ENCODE results near the gene WFDC1.
A peak's percentile ranks its signal among the peaks of the same experiment; 100 is the strongest.

WFDC1 gene, protein sequence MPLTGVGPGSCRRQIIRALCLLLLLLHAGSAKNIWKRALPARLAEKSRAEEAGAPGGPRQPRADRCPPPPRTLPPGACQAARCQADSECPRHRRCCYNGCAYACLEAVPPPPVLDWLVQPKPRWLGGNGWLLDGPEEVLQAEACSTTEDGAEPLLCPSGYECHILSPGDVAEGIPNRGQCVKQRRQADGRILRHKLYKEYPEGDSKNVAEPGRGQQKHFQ

DNA sequence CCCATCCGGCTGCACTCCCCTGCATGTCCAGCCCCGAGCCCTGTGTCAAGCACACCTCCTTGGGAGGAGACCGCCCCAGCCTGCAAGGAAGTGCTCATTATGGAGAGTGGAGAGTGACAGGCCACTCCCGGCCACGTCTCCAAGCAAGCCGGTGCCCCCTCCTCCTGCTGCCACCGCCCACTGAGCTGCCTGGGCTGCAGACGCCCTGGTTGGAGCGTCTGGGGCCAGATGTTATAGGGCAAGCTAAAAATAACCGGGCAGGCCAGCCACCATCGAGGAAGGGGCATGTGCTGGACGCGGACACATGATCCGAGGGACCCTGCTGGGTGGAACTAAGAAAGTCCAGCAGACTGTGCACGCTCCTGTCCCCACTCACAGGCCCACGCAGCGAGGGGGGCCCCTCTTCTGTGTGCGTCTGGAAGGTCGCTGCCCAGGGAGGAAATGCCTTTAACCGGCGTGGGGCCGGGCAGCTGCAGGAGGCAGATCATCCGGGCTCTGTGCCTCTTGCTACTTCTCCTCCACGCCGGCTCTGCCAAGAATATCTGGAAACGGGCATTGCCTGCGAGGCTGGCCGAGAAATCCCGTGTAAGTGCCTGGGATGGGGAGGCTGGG is at the start of gene WFDC1:
Gene WFDC1 (plus strand): TSS at position 348 of the 612 bp plus-strand sequence. CDS start 94 bp downstream, at position 442.
- no peak within 1 kb of the TSS; the same call in 1 of the 2 replicates for H3K4me3 ChIP-seq (ENCODE audit: low read depth, low read length)
- H3K9me3 ChIP-seq (ENCODE audit: control insufficient read depth, insufficient read depth, low read depth, low read length): no peaks in the 10 kb centered on the region
- H3K9ac ChIP-seq (ENCODE audit: low read length): peak within 1 kb of the TSS; percentile 28
- H3K27ac ChIP-seq (ENCODE audit: low read depth, low read length): no peak within 1 kb of the TSS
- H3K36me3 ChIP-seq (ENCODE audit: control insufficient read depth, insufficient read depth, low read length): no peaks in the 10 kb centered on the region
- peaks cover 12% of the 10 kb centered on the region for H3K27me3 ChIP-seq (ENCODE audit: control insufficient read depth, insufficient read depth, low read length)
- peaks cover 41% of the 10 kb centered on the region for H3K4me1 ChIP-seq (ENCODE audit: control insufficient read depth, insufficient read depth, low read length)

DNA sequence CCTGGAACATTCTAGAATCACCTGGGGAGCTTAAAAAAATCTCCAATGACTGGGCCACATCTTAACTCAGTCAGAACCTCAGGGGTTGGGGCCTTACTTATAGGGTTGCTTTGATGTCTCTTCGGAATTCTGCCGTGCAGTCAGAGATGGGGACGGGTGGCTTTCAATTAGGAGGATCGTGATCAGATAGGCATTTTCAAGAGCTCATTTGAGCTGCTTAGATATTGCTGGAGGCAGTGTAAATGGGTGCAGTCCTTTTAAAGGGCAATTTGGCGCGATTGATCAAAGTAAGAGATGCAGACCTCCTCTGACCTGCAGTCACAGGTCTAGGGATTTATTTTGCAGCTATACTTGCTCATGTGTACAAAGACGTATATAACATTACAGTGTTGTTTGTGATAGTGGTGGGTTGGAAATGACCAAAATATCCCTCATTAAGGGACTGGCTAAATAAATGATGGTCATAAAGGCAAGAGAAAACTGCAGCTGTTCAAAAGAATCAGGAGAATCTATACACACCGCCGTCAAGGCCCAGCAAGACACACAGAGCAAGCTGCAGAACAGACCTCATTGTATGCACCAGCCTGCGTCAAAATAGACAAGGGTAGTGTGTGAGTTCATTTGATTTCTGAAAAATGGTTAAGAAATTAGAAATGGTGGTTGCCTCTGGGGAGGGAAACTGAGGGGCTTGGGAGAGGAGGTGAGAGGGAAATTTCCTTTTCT is 48.6 kb upstream of the WFDC1 start:
- Histone ChIP-seq H3K9me3 (ENCODE audit: control insufficient read depth, insufficient read depth, low read depth, low read length) (no peaks in the 10 kb centered on the region; the same call in 1 of the 2 replicates), H3K4me1 (ENCODE audit: control insufficient read depth, insufficient read depth, low read length) (no peaks in the 10 kb centered on the region), H3K4me3 (ENCODE audit: low read depth, low read length) (no peak overlapping the region), H3K36me3 (ENCODE audit: control insufficient read depth, insufficient read depth, low read length) (no peaks in the 10 kb centered on the region), H3K27ac (ENCODE audit: low read depth, low read length) (no peak overlapping the region), H3K9ac (ENCODE audit: low read length) (no peak overlapping the region), H3K27me3 (ENCODE audit: control insufficient read depth, insufficient read depth, low read length) (no peaks in the 10 kb centered on the region)

DNA sequence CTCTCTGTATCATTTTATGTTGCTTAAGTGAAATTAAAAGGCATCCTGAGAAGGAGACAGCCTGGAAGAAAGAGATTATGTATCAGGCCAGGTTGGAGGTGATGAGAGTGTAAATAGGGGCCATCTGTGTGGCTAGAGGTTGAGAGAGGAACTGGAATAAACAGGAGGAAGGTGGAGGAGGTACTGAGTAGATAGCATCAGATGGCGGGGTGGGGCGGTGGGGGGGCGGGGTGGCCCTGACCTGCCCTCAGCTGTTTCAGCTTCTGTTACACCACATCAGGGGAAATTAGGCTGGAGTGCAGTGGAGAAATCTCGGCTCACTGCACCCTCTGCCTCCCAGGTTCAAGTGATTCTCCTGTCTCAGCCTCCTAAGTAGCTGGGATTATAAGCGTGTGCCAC is 48.0 kb upstream of the WFDC1 start:
- no peaks in the 10 kb centered on the region for H3K36me3 ChIP-seq (ENCODE audit: control insufficient read depth, insufficient read depth, low read length)
- no peaks in the 10 kb centered on the region for H3K27me3 ChIP-seq (ENCODE audit: control insufficient read depth, insufficient read depth, low read length)
- no peak overlapping the region for H3K27ac ChIP-seq (ENCODE audit: low read depth, low read length)
- no peak overlapping the region for H3K4me3 ChIP-seq (ENCODE audit: low read depth, low read length)
- no peak overlapping the region for H3K9ac ChIP-seq (ENCODE audit: low read length)
- H3K4me1 ChIP-seq (ENCODE audit: control insufficient read depth, insufficient read depth, low read length): no peaks in the 10 kb centered on the region
- H3K9me3 ChIP-seq (ENCODE audit: control insufficient read depth, insufficient read depth, low read depth, low read length): no peaks in the 10 kb centered on the region; the same call in 1 of the 2 replicates

DNA sequence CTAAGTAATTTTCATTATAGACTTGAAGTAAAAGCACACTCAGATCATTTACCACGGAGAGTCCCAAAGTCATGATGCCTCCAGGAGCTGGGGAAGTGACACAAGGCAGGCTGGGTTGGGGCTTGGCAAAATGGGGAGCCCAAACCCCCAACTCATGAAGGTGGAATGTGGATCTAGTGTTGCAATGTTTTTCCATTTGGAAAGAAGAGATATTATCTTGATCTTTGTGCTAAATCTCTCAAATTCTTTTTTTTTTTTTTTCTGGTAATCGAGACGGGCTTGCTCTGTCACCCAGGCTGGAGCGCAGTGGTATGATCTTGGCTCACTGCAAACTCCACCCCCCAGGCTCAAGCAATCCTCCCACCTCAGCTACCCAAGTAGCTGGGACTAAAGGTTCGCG is 47.3 kb upstream of the WFDC1 start:
- no peak overlapping the region for H3K27ac ChIP-seq (ENCODE audit: low read depth, low read length)
- H3K27me3 ChIP-seq (ENCODE audit: control insufficient read depth, insufficient read depth, low read length): no peaks in the 10 kb centered on the region
- H3K36me3 ChIP-seq (ENCODE audit: control insufficient read depth, insufficient read depth, low read length): no peaks in the 10 kb centered on the region
- no peak overlapping the region for H3K4me3 ChIP-seq (ENCODE audit: low read depth, low read length)
- H3K9me3 ChIP-seq (ENCODE audit: control insufficient read depth, insufficient read depth, low read depth, low read length): no peaks in the 10 kb centered on the region; the same call in 1 of the 2 replicates
- 0 out of 2 replicates have a peak, but pooled peaks cover under 1% of the 10 kb centered on the region for H3K4me1 ChIP-seq (ENCODE audit: control insufficient read depth, insufficient read depth, low read length)
- H3K9ac ChIP-seq (ENCODE audit: low read length): no peak overlapping the region

DNA sequence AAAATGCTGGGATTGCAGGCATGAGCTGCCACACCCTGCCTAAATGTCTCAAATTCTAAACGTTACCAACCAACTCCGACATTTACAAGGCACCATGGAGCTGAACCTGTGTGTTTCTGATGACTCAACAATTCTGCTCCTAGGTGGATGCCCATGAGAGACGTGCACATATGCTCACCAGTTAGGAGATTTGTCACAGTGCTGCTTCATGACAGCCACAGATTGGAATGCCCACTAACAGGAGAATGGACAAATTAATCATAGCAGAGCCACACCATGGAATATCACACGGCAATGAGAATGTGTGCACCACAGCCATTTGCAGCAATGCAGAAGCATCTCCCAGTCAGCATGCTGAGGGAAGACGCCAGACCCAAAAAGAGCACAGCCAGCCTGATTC is 46.8 kb upstream of the WFDC1 start:
- H3K27ac ChIP-seq (ENCODE audit: low read depth, low read length): no peak overlapping the region
- no peaks in the 10 kb centered on the region; the same call in 1 of the 2 replicates for H3K9me3 ChIP-seq (ENCODE audit: control insufficient read depth, insufficient read depth, low read depth, low read length)
- H3K9ac ChIP-seq (ENCODE audit: low read length): no peak overlapping the region
- 0 out of 2 replicates have a peak, but pooled peaks cover 3% of the 10 kb centered on the region for H3K4me1 ChIP-seq (ENCODE audit: control insufficient read depth, insufficient read depth, low read length)
- H3K36me3 ChIP-seq (ENCODE audit: control insufficient read depth, insufficient read depth, low read length): no peaks in the 10 kb centered on the region
- no peaks in the 10 kb centered on the region for H3K27me3 ChIP-seq (ENCODE audit: control insufficient read depth, insufficient read depth, low read length)
- H3K4me3 ChIP-seq (ENCODE audit: low read depth, low read length): no peak overlapping the region

DNA sequence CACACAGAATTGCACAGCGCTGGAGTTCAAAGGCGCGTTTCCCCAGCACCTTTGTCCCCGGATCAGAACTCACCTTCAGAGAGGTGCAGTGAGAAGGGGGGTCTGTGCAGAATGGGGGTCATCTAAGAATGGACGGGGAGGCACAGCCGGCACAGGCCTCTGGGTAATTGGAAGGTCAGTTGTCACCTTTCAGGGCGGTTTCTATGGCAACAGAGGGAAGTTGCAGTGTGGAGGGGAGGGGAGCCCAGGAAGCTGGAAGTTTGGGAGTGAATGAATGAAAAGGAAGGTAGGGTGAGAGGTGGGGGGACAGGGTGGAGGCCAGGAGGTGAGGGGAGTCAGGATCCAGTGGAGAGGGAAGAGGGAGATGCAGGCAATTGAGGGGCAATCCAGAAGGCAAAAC is 42.5 kb upstream of the WFDC1 start:
- Histone ChIP-seq H3K4me1 (ENCODE audit: control insufficient read depth, insufficient read depth, low read length) (0 out of 2 replicates have a peak, but pooled peaks cover 3% of the 10 kb centered on the region), H3K27me3 (ENCODE audit: control insufficient read depth, insufficient read depth, low read length) (no peaks in the 10 kb centered on the region), H3K36me3 (ENCODE audit: control insufficient read depth, insufficient read depth, low read length) (no peaks in the 10 kb centered on the region), H3K4me3 (ENCODE audit: low read depth, low read length) (no peak overlapping the region), H3K9ac (ENCODE audit: low read length) (no peak overlapping the region), H3K27ac (ENCODE audit: low read depth, low read length) (no peak overlapping the region), H3K9me3 (ENCODE audit: control insufficient read depth, insufficient read depth, low read depth, low read length) (peaks cover 7% of the 10 kb centered on the region)

DNA sequence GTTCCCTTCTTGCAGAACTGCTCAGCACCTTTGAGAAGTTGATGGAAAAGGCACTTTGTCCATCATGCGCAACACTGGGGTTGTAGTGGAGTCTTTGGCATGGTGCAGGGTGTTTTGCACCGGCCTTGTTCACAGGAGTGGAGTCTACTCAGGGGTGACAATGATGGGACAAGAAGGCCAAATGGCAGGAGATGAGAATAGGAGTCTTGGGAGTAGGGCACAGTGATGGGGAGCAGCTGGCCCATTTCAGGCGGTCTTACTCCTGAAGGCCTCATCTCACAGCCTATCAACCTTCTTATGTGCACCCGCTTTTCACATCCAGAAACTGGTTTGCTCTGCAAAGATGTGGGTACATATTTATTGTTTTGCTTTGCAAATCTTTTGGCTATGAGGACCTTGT is 41.5 kb upstream of the WFDC1 start:
- Histone ChIP-seq H3K27me3 (ENCODE audit: control insufficient read depth, insufficient read depth, low read length) (no peaks in the 10 kb centered on the region), H3K4me3 (ENCODE audit: low read depth, low read length) (no peak overlapping the region), H3K27ac (ENCODE audit: low read depth, low read length) (no peak overlapping the region), H3K9ac (ENCODE audit: low read length) (no peak overlapping the region), H3K4me1 (ENCODE audit: control insufficient read depth, insufficient read depth, low read length) (0 out of 2 replicates have a peak, but pooled peaks cover 3% of the 10 kb centered on the region), H3K36me3 (ENCODE audit: control insufficient read depth, insufficient read depth, low read length) (no peaks in the 10 kb centered on the region), H3K9me3 (ENCODE audit: control insufficient read depth, insufficient read depth, low read depth, low read length) (peaks cover 8% of the 10 kb centered on the region)

DNA sequence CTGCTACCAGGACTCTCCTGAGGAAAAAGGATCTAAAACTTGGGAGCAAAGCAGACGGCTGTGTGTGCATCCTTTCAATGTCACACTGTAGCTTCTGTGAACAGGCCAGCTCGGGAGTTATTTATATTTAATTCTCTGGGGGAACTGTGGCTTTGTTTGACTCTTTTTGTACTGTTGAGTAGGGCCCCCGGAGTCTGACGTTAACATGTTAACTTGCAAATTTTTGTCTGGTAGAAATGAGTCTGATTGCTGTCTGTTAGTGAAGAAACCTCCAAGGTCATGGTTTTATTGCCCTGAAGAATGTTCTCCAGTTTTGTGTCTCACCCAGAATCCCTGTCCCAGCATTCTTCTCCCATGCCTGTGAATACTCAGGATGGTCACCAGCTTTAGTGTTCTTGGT is 40.6 kb upstream of the WFDC1 start:
- no peaks in the 10 kb centered on the region for H3K27me3 ChIP-seq (ENCODE audit: control insufficient read depth, insufficient read depth, low read length)
- peaks cover 9% of the 10 kb centered on the region for H3K9me3 ChIP-seq (ENCODE audit: control insufficient read depth, insufficient read depth, low read depth, low read length)
- H3K4me1 ChIP-seq (ENCODE audit: control insufficient read depth, insufficient read depth, low read length): 0 out of 2 replicates have a peak, but pooled peaks cover 3% of the 10 kb centered on the region
- H3K36me3 ChIP-seq (ENCODE audit: control insufficient read depth, insufficient read depth, low read length): no peaks in the 10 kb centered on the region
- no peak overlapping the region for H3K4me3 ChIP-seq (ENCODE audit: low read depth, low read length)
- no peak overlapping the region for H3K27ac ChIP-seq (ENCODE audit: low read depth, low read length)
- H3K9ac ChIP-seq (ENCODE audit: low read length): no peak overlapping the region

DNA sequence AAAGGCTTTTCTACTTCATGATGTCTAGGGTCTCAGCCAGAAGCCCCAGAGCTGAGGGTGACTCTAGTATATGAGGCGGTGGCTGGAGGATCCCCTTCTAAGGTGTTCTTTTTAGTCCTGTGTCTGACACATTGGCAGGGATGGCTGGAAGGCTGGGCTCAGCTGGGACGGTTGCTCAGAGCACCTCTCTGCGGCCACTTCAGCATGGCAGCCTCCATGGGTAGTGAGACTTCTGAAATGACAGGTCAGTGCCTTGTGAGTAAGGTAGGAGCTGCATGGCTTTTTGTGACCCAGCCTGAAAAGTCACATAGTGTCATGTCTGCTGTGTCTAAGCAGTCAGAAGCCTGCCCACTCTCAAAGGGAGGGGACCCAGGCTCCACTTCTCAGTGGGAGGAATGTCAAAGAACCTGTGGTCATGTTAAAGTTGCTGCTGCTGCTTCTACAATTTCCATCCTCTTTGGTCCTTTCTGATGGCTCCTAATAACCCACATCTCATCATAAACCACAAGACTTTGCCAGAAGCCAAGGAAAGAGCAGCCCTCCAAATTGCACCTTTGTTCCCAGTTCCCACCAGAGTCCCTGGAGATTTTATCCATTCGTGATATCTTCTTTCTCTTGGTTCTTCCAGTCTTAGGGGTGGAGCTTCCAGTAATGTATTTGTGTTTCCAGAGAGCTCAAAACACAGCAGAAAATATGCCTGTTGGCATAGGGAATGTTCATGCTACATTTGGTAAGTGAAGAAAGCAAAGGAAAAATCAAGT is 39.4 kb upstream of the WFDC1 start:
- H3K27ac ChIP-seq (ENCODE audit: low read depth, low read length): no peak overlapping the region

DNA sequence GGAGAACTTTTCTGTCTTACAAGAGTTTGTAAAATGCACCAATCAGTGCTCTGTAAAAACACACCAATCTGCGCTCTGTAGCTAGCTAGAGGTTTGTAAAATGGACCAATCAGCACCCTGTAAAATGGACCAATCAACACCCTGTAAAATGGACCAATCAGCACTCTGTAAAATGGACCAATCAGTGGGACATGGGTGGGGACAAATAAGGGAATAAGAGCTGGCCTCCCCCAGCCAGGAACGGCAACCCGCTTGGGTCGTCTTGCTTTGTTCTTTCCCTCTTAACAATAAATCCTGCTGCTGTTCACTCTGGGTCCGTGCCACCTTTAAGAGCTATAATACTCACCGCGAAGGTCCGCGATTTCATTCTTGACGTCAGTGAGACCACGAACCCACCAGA is 36.4 kb upstream of the WFDC1 start:
- no peak overlapping the region for H3K9ac ChIP-seq (ENCODE audit: low read length)
- no peaks in the 10 kb centered on the region for H3K36me3 ChIP-seq (ENCODE audit: control insufficient read depth, insufficient read depth, low read length)
- H3K27me3 ChIP-seq (ENCODE audit: control insufficient read depth, insufficient read depth, low read length): no peaks in the 10 kb centered on the region

More for the DNA sequence above, 39.4 kb upstream of the WFDC1 start:
- Histone ChIP-seq H3K36me3 (ENCODE audit: control insufficient read depth, insufficient read depth, low read length) (no peaks in the 10 kb centered on the region), H3K4me1 (ENCODE audit: control insufficient read depth, insufficient read depth, low read length) (0 out of 2 replicates have a peak, but pooled peaks cover 3% of the 10 kb centered on the region), H3K27me3 (ENCODE audit: control insufficient read depth, insufficient read depth, low read length) (no peaks in the 10 kb centered on the region), H3K4me3 (ENCODE audit: low read depth, low read length) (no peak overlapping the region), H3K9me3 (ENCODE audit: control insufficient read depth, insufficient read depth, low read depth, low read length) (peaks cover 9% of the 10 kb centered on the region), H3K9ac (ENCODE audit: low read length) (no peak overlapping the region)

More for the DNA sequence above, 36.4 kb upstream of the WFDC1 start:
- H3K9me3 ChIP-seq (ENCODE audit: control insufficient read depth, insufficient read depth, low read depth, low read length): peaks cover 9% of the 10 kb centered on the region
- no peak overlapping the region for H3K4me3 ChIP-seq (ENCODE audit: low read depth, low read length)
- H3K27ac ChIP-seq (ENCODE audit: low read depth, low read length): no peak overlapping the region
- H3K4me1 ChIP-seq (ENCODE audit: control insufficient read depth, insufficient read depth, low read length): no peaks in the 10 kb centered on the region
